Ureter (tissue), 1 donor: ENCODE results near the gene FAM76A. TPM values are rescaled to one million over a fixed set of nuclear protein-coding genes. Genes with fewer than 3 reads are reported as not detected.
"Not testable (repeated sequence)": the region's sequence is repeated elsewhere in the genome, so short reads cannot be mapped to it uniquely, and the experiment has no call there.

Source experiments
- DNase-seq: peaks from one replicate; pipeline ENCODE4 v3.0.0-alpha.2; 2020; ENCODE audit warnings: low spot score
- total RNA-seq: library from RNA; stranded (reverse); gene quantifications from one replicate; pipeline ENCODE4 v1.2.4, GENCODE V29; 2023
- donor health status: DM: yes; HTN: yes; CAD: no.

Gene FAM76A
- total RNA-seq, 1 donor from 2014 or later: 17.5 TPM

GRCh38 chr1:27724961-27725373 is 794 bp upstream of the FAM76A start:
- DNase-seq: peak; percentile 43

- peak; percentile 59 for DNase-seq
Observed at GRCh38 chr1:27726173-27727044, 648 bp downstream of the FAM76A start.

- no peak for DNase-seq
Observed at GRCh38 chr1:27727126-27727525, 1.4 kb downstream of the FAM76A start.

GRCh38 chr1:27736252-27736651 is 10.5 kb downstream of the FAM76A start:
- no peak for DNase-seq

GRCh38 chr1:27741121-27741520 is 15.4 kb downstream of the FAM76A start:
- no peak for DNase-seq

- no peak for DNase-seq
Observed at GRCh38 chr1:27744556-27744955, 18.8 kb downstream of the FAM76A start.

- DNase-seq: no peak
Observed at GRCh38 chr1:27745466-27745865, 19.7 kb downstream of the FAM76A start.

GRCh38 chr1:27752360-27752759 is 26.6 kb downstream of the FAM76A start:
- no peak for DNase-seq

GRCh38 chr1:27755286-27755685 is 29.5 kb downstream of the FAM76A start:
- DNase-seq: no peak

- DNase-seq: no peak
Observed at GRCh38 chr1:27755865-27756264, 30.1 kb downstream of the FAM76A start.

- DNase-seq: no peak
Observed at GRCh38 chr1:27759236-27759635, 33.5 kb downstream of the FAM76A start.

- DNase-seq: no peak
Observed at GRCh38 chr1:27760426-27760825, 34.7 kb downstream of the FAM76A start.

- DNase-seq: no peak
Observed at GRCh38 chr1:27762033-27762432, 36.3 kb downstream of the FAM76A start.

GRCh38 chr1:27763358-27763757 is 37.6 kb downstream of the FAM76A start:
- no peak for DNase-seq

- no peak for DNase-seq
Observed at GRCh38 chr1:27770293-27770830, 44.6 kb downstream of the FAM76A start.

- no peak for DNase-seq
Observed at GRCh38 chr1:27772036-27772931, 46.5 kb downstream of the FAM76A start.

GRCh38 chr1:27772932-27773825 is 47.4 kb downstream of the FAM76A start, which contains the start of gene STX12:
STX12 (plus strand) TSS chr1:27773219; CDS start chr1:27773308, 89 bp downstream.
- peak; percentile 98 for DNase-seq

GRCh38 chr1:27773826-27774445 is 48.2 kb downstream of the FAM76A start:
- DNase-seq: no peak

- no peak for DNase-seq
Observed at GRCh38 chr1:27774654-27775053, 48.9 kb downstream of the FAM76A start.

- DNase-seq: not testable (repeated sequence)
Observed at GRCh38 chr1:27775336-27775735, 49.6 kb downstream of the FAM76A start.

GRCh38 chr1:27776276-27776675 is 50.5 kb downstream of the FAM76A start:
- DNase-seq: not testable (repeated sequence)
